Measurements from ENCODE around the gene PLP1. TPM values are rescaled to one million over a fixed set of nuclear protein-coding genes. Genes with fewer than 3 reads are reported as not detected.
"Not testable (repeated sequence)": the region's sequence is repeated elsewhere in the genome, so short reads cannot be mapped to it uniquely, and the experiment has no call there.

Gene PLP1, protein sequence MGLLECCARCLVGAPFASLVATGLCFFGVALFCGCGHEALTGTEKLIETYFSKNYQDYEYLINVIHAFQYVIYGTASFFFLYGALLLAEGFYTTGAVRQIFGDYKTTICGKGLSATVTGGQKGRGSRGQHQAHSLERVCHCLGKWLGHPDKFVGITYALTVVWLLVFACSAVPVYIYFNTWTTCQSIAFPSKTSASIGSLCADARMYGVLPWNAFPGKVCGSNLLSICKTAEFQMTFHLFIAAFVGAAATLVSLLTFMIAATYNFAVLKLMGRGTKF
- 2.1 TPM for total RNA-seq

DNA sequence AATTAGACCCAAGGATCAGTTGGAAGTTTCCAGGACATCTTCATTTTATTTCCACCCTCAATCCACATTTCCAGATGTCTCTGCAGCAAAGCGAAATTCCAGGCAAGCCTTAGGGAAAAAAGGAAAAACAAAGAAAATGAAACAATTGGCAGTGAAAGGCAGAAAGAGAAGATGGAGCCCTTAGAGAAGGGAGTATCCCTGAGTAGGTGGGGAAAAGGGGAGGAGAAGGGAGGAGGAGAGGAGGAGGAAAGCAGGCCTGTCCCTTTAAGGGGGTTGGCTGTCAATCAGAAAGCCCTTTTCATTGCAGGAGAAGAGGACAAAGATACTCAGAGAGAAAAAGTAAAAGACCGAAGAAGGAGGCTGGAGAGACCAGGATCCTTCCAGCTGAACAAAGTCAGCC lies at the start of gene PLP1:
TSS of gene PLP1 (plus strand) at position 295 of the 400 bp plus-strand sequence. CDS start 156 bp downstream, outside the sequence.
- no peak for DNase-seq (ENCODE audit: low spot score)

DNA sequence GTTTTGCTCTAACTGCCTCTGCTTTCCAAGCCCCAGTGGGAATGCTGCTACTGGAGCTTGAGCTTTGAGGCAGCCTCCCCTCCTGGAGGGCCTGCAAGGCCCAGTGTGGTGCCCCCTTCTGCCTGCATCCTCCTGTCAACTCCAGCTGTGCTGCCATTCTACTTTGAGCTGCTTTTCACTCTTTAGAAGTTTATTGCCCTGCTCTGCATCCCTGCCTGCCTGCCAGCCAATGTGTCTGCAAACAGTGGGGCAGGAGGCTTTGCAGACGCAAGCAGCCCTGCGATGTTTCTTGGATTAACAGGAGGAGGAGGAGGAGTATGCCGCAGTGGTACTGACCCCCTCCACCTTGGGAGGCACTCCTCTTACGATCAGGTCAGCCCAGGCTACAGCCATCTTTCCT lies 49.5 kb upstream of the PLP1 start:
- DNase-seq (ENCODE audit: low spot score), result no peak

DNA sequence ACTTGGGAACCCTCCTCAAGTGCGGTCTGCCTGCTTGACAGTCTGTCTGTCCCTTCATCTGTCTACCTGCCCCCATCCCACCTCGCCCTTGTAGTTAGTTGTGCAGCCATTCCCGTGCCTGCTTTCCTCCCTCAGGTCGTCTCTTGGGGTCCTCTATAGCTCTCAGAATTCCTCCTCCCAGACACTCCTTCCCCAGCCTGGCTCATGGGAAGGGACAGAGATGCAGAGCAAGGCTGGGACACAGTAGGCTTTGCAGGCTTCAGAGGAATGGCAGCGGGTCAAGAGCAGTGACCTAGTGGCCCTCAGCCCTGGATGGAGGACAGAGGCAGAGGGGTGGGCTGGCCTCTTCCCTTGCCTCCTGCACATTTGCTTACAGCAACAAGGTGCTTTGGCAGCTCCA lies 47.6 kb upstream of the PLP1 start:
- no peak for DNase-seq (ENCODE audit: low spot score)

- DNase-seq (ENCODE audit: low spot score), result no peak
Measured at GRCh38 chrX:103730147-103730795, 46.4 kb upstream of the PLP1 start.

GRCh38 chrX:103730796-103731493 lies 45.7 kb upstream of the PLP1 start:
- no peak for DNase-seq (ENCODE audit: low spot score)

GRCh38 chrX:103733017-103733416 lies 43.6 kb upstream of the PLP1 start:
- no peak for DNase-seq (ENCODE audit: low spot score)

GRCh38 chrX:103734125-103734760 lies 42.4 kb upstream of the PLP1 start:
- DNase-seq (ENCODE audit: low spot score), result no peak

DNA sequence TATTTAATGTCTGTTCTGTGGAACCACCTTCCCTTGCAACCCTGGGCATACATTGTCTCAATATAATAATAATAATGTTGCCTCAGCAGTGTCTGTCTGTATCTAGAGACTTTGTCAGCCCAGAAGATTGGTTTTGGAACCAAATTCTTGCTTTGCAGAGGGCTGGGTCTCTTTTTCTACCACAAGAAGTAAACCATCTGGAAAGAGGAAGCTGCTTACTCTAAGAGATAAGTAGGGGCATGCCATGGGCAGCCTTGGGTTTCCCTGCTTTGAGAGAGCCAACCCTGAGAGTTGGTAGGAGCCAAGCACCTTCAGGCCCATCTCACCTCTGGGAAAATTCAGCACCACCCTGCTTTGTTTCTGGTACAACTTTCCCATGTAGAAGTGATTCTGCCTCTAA lies 38.9 kb upstream of the PLP1 start:
- no peak for DNase-seq (ENCODE audit: low spot score)

DNA sequence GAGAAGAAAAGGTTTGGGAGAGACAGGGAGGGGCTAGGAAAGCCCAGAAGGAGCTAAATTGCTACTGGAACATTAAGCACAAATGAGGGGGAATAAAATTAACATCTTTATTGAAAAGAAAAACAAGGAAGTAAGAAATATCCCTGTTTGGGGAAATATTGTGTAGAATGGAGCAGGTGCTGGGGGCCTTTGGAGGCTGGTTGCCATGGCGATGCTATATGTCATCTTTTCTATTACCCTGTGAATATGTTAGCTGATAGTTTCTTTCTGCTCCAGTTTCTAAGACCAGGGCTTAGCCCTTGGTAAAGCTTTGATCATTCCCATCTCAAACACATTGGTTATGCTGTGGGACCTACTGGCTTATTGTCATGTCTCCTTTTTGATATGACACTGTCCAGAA lies 37.2 kb upstream of the PLP1 start:
- DNase-seq (ENCODE audit: low spot score), result no peak

DNA sequence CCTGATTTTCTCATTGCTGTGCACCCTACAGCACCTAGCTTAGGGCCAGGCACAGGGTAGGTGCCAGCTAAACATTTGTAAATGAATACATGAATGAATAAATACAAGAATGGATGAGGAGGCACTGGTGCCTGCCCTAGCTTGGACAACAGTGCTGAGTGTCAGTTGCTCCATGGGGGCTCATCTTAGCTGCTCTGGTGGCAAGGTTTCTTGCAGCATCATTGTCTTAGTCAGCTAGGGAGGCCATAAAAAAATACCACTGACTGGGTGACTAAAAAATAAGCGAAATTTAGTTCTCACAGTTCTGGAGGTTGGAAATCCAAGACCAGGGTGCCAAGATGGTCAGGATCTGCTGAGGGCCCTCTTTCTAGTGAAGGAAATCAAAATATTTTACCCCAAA lies 34.8 kb upstream of the PLP1 start:
- no peak for DNase-seq (ENCODE audit: low spot score)

DNA sequence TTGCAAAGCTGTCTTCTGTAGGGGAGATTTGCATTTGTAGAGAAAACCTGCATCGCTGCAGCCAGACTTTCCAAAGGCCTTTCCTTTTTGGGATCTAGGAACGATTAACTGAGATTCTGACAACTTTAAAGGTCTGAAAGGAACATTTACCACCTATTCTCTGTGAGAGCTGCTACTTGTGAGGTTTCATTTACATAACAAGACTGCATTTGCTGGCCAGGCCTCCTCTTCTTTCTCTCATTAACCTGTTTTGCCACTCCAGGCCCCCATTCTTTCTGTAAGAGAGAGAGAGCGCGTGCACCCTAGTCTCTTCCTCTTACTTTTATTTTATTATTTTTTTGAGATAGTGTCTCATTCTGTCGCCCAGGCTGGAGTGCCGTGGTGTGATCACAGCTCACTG lies 34.3 kb upstream of the PLP1 start:
- DNase-seq (ENCODE audit: low spot score), result no peak

DNA sequence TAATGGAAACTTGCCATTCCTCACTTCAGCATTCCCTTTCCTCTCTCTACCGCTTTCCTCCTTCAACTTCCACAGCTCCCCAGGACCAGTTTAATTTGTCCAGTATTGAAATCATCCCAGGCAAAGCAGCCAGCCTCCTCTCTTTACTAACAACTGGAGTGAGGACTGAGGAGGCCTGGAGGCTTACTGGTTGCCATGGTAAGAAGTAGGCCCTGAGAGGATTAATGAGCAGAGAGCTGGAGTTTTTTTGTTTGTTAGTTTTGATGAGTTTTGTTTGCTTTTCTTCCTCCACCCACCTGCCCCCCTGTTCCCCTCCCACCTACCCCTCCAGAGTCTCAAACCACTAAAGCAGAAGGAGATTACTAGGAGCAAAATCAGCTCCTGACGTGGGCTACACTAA lies 29.5 kb upstream of the PLP1 start:
- no peak for DNase-seq (ENCODE audit: low spot score)

DNA sequence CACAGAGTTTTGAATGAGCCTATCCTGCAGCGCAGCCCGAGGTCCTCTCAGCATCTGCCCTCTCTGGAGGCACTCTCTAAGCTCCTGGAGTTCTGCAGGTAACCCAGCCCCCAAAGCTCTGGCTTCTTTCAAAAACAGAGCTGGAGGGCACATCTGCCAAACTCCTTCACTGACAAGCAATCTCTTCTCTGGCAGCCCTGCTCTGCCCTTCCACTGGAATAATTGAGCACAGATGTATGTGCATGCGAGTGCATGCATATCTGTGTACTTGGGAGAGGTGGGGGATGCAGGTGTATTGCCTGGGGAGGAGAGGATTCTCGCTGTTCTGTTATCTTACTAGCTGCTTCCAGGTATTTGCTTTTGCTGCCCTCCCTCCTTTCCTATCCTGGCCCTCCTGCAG lies 22.2 kb upstream of the PLP1 start:
- no peak for DNase-seq (ENCODE audit: low spot score)

DNA sequence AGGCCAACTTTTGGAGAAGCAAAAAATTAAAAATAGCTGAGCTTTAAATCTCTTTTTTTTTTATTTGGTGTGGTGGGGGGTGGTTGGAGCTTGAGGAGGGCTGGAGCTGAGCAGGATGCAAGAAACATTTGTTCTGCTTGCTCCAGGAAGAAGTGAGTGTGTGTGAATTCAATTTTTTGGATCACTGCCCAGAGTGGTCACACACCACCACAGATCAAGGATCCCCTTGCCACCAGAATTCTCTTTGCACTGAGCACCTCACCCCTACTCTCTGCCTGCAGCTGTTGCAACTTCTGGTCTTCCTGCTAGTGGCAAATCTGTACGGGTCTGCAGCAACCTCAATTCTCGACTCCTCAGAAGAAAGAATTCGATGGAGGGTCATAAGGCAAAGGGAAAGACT lies 19.9 kb upstream of the PLP1 start:
- no peak for DNase-seq (ENCODE audit: low spot score)

- DNase-seq (ENCODE audit: low spot score), result no peak
Measured at GRCh38 chrX:103758555-103758954, 18.1 kb upstream of the PLP1 start.

- not testable (repeated sequence) for DNase-seq (ENCODE audit: low spot score)
Measured at GRCh38 chrX:103763541-103763940, 13.1 kb upstream of the PLP1 start.

- not testable (repeated sequence) for DNase-seq (ENCODE audit: low spot score)
Measured at GRCh38 chrX:103766813-103767555, 9.7 kb upstream of the PLP1 start.

DNA sequence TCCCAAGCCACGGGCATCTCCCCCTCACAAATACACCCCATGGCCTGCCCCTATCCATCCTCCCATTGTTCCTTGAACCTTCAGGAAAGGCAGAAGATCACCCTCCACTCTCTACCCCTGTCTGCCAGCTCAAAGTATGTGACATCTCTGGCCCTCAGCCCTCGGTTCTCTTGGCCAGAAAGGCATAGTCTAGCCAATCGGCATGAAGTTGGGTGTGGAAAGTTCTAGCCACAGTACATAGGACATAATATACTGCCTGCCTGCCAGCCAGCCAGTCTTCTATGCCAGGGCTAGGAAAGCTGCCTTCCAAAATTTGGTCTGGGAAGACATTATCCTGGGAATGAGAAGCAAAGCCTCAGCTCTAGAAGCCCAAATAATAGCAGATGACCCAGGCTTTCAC lies 3.2 kb upstream of the PLP1 start:
- no peak for DNase-seq (ENCODE audit: low spot score)

DNA sequence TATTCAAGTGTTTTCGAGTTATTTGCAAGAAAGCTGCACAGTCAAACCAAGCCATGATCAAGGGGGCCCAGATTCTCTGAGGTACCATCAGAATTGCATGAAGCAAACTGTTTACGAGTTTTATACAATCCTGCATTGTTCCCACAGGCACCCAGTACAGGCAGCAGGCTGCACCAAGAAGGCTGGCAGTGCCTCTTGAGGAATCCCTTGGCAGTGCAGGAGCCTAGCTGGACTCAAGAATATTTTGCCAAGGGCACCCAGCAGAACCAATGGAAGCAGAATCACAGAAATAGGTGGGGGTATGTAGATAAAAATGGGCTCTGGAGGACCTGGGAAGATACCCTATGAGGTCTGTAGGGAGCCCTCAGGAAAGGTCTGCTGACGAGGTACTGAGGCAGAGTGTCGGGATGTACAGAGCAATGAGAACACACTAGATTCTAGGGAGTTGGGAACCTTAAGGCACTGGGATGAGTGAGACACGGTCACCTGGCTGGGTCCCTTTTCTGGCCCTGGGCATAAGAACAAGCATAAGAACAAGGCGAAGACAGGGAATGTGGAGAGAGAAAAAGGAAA lies 2.5 kb upstream of the PLP1 start:
- DNase-seq (ENCODE audit: low spot score), result no peak

GRCh38 chrX:103779141-103779789 lies 2.6 kb downstream of the PLP1 start:
- DNase-seq (ENCODE audit: low spot score), result no peak
